Heart left ventricle (tissue), 16 donors: ENCODE data around the gene GPR183. TPM values are rescaled to one million over a fixed set of nuclear protein-coding genes. Genes with fewer than 3 reads are reported as not detected.

Source experiments
- ATAC-seq, 4 donors: fragments of 200-7000 bp; cut with Tn5 transposase; one replicate each; pipeline ENCODE4 v1.9.1; 2020 to 2022; ENCODE audit warnings: moderate library complexity in 4 of 4, mild to moderate bottlenecking in 3 of 4, moderate number of reproducible peaks in 1 of 4
- DNase-seq, 5 donors: peaks; one replicate each; pipeline ENCODE4 v3.0.0-alpha.2; 2020
- H3K27ac ChIP-seq, 12 donors: fragments of 200-600 bp; sonication (generic) in 4 of 12; one replicate each; pipeline versions ENCODE4 v1.5.0 to v1.8.0; 2016 to 2022; ENCODE audit warnings: mild to moderate bottlenecking in 2 of 12
- H3K27me3 ChIP-seq, 9 donors: fragments of 200-600 bp; sonication (generic) in 2 of 9; one replicate each; pipeline versions ENCODE4 v1.5.1 to v1.8.0; 2016 to 2022; ENCODE audit warnings: mild to moderate bottlenecking in 3 of 9
- H3K36me3 ChIP-seq, 9 donors: fragments of 200-600 bp; sonication (generic) in 2 of 9; one replicate each; pipeline versions ENCODE4 v1.5.0 to v1.8.0; 2018 to 2022; ENCODE audit warnings: mild to moderate bottlenecking in 2 of 9
- H3K4me1 ChIP-seq, 12 donors: fragments of 200-600 bp; sonication (generic) in 4 of 12; one replicate each; pipeline versions ENCODE4 v1.5.0 to v1.8.0; 2016 to 2022; ENCODE audit warnings: mild to moderate bottlenecking in 3 of 12
- H3K4me3 ChIP-seq, 12 donors: fragments of 200-600 bp; sonication (generic) in 4 of 12; one replicate each; pipeline versions ENCODE4 v1.5.0 to v1.8.0; 2017 to 2022; ENCODE audit warnings: mild to moderate bottlenecking in 9 of 12, moderate library complexity in 4 of 12
- H3K9me3 ChIP-seq, 12 donors: fragments of 200-600 bp; sonication (generic) in 4 of 12; one replicate each; pipeline versions ENCODE4 v1.5.0 to v1.8.0; 2016 to 2022; ENCODE audit warnings: mild to moderate bottlenecking in 1 of 12
- CTCF ChIP-seq, 12 donors: fragments of 200-600 bp; sonication (generic) in 4 of 12; IDR thresholded peaks; one replicate each; pipeline versions ENCODE4 v1.5.0 to v1.8.0; 2018 to 2022; ENCODE audit warnings: antibody characterized with exemption in 12 of 12, mild to moderate bottlenecking in 5 of 12
- POLR2A ChIP-seq, 2 donors: fragments of 450-650 bp; IDR thresholded peaks; one replicate each; pipeline ENCODE4 v1.6.1; 2017; ENCODE audit warnings: antibody characterized with exemption in 2 of 2, mild to moderate bottlenecking in 2 of 2, moderate library complexity in 2 of 2
- WGBS, 4 donors: extraction: QIAGEN DNeasy Blood & Tissue Kit in 2 of 4; methylation state at CpG; one replicate each; pipeline versions ENCODE4 v1.1.5 to v1.1.7; 2013 to 2018; 5-methylcytosine and 5-hydroxymethylcytosine counted together
- intact Hi-C, 10 donors: fragments of 100-400 bp; cut with DNase I; formaldehyde crosslinking; loops; one replicate each; pipeline versions ENCODE4 v1.11.1 to v1.14.2; 2022
- polyA plus RNA-seq, 2 donors: library from polyadenylated mRNA; stranded (reverse); fragments of 200-250 nt; gene quantifications; one replicate each; pipeline ENCODE4 v1.2.3, GENCODE V29; 2013
- total RNA-seq, 9 donors: library from RNA; depleted of rRNA in 2 of 9; stranded (reverse); fragments of >200 nt in 2 of 9; fragmentation: NEBNext Ultra II Directional in 3 of 9; extraction: Animal tissue kit (Norgen Biotek cat#: 25700) in 3 of 9; gene quantifications; one replicate each; pipeline versions ENCODE4 v1.1.0 to v1.2.4, GENCODE V29; 2016 to 2023
- donor health status: ischemic (EF 13 %, LVEDD 7.1; RV severe dilation, severe dysfunction).
- donor health status: healthy with polysubstance abuse.
- donor health status: DM: no; HTN: yes; CAD: no.
- donor health status: DM: no; HTN: no; CAD: no.
- donor health status: ischemic (EF 25% LVEDD 6.9; RV normal size, moderate dysfunction).
- donor health status: ischemic (EF 25% LVEDD 5.7; RV mildly dilated, moderate dysfunction).
- donor health status: healthy.
- donor health status: DM: yes; HTN: yes; CAD: no.
- donor health status: ischemic (EF 35%, LVEDD 5.7; RV mildly dilated, moderate dysfunction).
- donor health status: nonischemic (EF 11% LVEDD 7.7; RV severe dilation, severe dysfunction).
- donor health status: DM: yes; HTN: yes; CAD: no.
- donor health status: PGD.
- donor health status: ischemic (EF 29% LVEDD 5.4; RV normal size, mild dysfunction).
- donor health status: nonischemic (EF 23%, LVEDD 6.1; RV moderate dilation, normal function).

The GPR183 gene
- total and polyA plus RNA-seq, 11 donors = 0.69 to 7.6 (median 1.5) TPM

DNA sequence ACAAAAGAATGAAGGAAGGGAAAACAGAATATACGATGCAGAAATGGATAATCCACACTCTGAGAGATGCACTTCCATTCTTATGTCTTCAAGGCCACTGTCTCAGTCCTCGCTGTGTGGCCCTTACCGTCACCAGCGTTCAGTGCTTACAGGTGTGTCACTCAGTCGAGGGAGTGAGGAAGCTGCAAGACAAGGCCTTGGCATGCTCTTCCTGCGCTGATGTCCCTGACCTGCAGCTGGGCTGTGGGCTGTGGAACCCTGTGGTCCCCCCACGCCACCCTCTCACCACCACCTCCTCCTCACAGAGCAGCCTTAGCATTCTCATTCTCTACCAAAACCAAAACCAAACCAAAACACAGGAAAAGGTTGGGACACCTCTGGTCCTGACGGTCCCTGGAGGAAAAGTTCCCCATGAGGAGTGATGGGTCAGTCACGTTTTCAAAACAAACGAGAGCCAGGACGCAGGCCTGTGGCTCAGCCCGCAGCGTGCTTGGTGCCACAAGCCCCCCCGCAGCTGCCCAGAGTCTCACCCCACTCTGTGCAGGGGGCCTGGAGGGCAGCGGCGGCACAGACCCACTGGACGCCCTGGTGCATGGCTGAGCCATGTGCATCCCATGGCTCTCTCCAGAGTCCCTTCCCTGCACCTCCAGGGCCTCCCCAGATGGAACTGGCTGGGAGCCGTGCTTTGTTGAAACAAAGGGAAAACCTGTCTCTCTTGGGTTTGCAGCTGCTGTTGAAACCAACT, 48.2 kb upstream of the GPR183 start:
- Histone ChIP-seq H3K4me1 (peaks cover 0 to 57% (median 6%) of the 10 kb centered on the region in 12 donors), H3K27me3 (no peaks in the 10 kb centered on the region), H3K27ac (peak overlapping the region in 6 of 12 donors; percentile 7 to 92 (median 61)), H3K36me3 (peaks cover 0 to 61% (median 24%) of the 10 kb centered on the region in 9 donors), H3K4me3 (peak overlapping the region in 1 of 12 donors; percentile 41), H3K9me3 (no peaks in the 10 kb centered on the region)
- no peak for TF ChIP-seq POLR2A (IDR thresholded peaks at IDR 0.05)
- TF ChIP-seq CTCF (IDR thresholded peaks at IDR 0.05) = no peak
- ATAC-seq (peak in 1 of 4 donors; percentile 18), DNase-seq (no peak)
- 92 to 94% (median 92%) methylated on average over 16 to 18 of the region's 18 CpGs for WGBS, 4 donors
- intact Hi-C loops = no loop called here

DNA sequence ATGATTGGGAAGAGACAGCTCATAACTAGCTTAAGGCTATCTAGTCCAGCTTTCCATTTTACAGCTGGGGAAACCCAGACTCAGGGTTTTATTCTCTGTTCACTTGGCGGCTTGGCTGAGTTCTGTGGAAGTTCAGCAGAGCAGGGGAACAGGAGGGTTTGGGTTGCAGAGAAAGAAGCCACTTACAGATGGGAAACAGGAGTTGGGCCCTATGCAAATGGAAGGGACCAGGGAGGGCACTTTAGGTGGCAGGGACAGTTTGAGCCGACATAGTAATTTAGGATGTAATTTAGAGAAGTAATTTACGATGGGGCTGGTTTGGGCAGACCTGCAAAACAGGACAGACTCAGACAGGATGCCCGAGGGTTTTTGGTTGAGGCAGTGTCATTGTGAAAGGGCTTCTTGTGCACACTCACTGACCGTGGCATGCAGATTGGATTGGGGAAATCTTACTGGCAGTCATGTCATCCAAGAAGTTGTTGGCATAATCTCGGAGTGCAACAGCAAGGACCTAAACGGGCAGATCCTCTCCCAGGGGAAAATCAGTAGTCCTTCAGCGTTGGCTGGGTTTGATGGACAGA, 47.3 kb upstream of the GPR183 start:
- intact Hi-C loops = no loop called here
- Histone ChIP-seq H3K36me3 (peaks cover 0 to 61% (median 22%) of the 10 kb centered on the region in 9 donors), H3K27me3 (no peaks in the 10 kb centered on the region), H3K4me3 (no peak overlapping the region), H3K9me3 (no peaks in the 10 kb centered on the region), H3K4me1 (peaks cover 0 to 57% (median 6%) of the 10 kb centered on the region in 12 donors), H3K27ac (peak overlapping the region in 1 of 12 donors; percentile 92)
- WGBS, 4 donors = 79 to 87% (median 82%) methylated on average over 8 of the region's 8 CpGs
- TF ChIP-seq POLR2A (IDR thresholded peaks at IDR 0.05) = no peak
- no peak for TF ChIP-seq CTCF (IDR thresholded peaks at IDR 0.05)
- DNase-seq (no peak), ATAC-seq (no peak)

- ATAC-seq = no peak
- Histone ChIP-seq H3K36me3 (peaks cover 0 to 65% (median 28%) of the 10 kb centered on the region in 9 donors), H3K27ac (peak overlapping the region in 1 of 12 donors; percentile 92), H3K4me1 (peaks cover 0 to 57% (median 6%) of the 10 kb centered on the region in 12 donors), H3K27me3 (no peaks in the 10 kb centered on the region), H3K4me3 (no peak overlapping the region), H3K9me3 (no peaks in the 10 kb centered on the region)
- TF ChIP-seq CTCF (IDR thresholded peaks at IDR 0.05) (no peak), POLR2A (IDR thresholded peaks at IDR 0.05) (no peak)
- DNase-seq = no peak
- intact Hi-C loops = no loop called here
- WGBS, 4 donors = 93 to 97% (median 94%) methylated on average over 8 of the region's 8 CpGs
Observed at GRCh38 chr13:99353836-99354235, 46.6 kb upstream of the GPR183 start.

GRCh38 chr13:99353246-99353600, 46.0 kb upstream of the GPR183 start:
- no peak for ATAC-seq

More at GRCh38 chr13:99353246-99353600, 46.0 kb upstream of the GPR183 start:
- intact Hi-C loops = no loop called here
- DNase-seq = no peak
- WGBS, 4 donors = 70 to 100% (median 88%) methylated on average over 2 of the region's 2 CpGs
- Histone ChIP-seq H3K4me3 (no peak overlapping the region), H3K36me3 (peaks cover 0 to 66% (median 31%) of the 10 kb centered on the region in 9 donors), H3K4me1 (peaks cover 0 to 57% (median 6%) of the 10 kb centered on the region in 12 donors), H3K27ac (no peak overlapping the region), H3K27me3 (no peaks in the 10 kb centered on the region), H3K9me3 (no peaks in the 10 kb centered on the region)
- TF ChIP-seq POLR2A (IDR thresholded peaks at IDR 0.05) = no peak
